ENCODE data around the gene ABCA7.

DNA sequence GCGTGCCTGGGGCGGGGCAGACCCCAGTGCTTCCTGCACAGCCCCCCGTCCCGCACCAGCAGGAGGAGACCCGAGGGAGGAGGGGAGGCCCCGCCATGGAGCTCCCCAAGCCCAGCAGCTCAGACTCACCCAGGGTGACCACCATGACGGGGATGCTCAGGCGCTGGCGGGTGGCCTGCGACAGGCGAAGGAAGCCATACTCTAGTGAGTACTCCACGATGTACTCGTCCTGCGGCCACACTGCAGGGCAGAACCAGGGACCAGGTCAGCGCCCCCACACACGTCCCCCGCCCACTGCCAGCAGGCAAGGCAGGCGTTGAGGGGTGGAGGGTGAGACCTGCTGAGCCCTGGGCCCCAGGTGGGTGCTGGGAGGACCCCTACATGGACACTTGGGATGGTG is 27.6 kb upstream of the ABCA7 start:
- no peak for TF ChIP-seq CSRNP2 (CRISPR knock-in tag; conservative IDR thresholded peaks at IDR 0.05; ENCODE audit: low read depth)
- TF ChIP-seq, protein P1, sequence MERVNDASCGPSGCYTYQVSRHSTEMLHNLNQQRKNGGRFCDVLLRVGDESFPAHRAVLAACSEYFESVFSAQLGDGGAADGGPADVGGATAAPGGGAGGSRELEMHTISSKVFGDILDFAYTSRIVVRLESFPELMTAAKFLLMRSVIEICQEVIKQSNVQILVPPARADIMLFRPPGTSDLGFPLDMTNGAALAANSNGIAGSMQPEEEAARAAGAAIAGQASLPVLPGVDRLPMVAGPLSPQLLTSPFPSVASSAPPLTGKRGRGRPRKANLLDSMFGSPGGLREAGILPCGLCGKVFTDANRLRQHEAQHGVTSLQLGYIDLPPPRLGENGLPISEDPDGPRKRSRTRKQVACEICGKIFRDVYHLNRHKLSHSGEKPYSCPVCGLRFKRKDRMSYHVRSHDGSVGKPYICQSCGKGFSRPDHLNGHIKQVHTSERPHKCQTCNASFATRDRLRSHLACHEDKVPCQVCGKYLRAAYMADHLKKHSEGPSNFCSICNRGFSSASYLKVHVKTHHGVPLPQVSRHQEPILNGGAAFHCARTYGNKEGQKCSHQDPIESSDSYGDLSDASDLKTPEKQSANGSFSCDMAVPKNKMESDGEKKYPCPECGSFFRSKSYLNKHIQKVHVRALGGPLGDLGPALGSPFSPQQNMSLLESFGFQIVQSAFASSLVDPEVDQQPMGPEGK (CRISPR knock-in tag; IDR thresholded peaks at IDR 0.05): no peak
- no peak for TF ChIP-seq REST (IDR thresholded peaks at IDR 0.05; ENCODE audit: borderline replicate concordance in 1 of 2, low read depth in 1 of 2, low read length in 2 of 2)
- no peak for TF ChIP-seq BHLHE40 (IDR thresholded peaks at IDR 0.05; ENCODE audit: low read length)
- no peak for TF ChIP-seq NFIC (IDR thresholded peaks at IDR 0.05; ENCODE audit: low read length)
- TF ChIP-seq POLR2AphosphoS2 (IDR thresholded peaks at IDR 0.05; ENCODE audit: low read depth, low read length): no peak
- TF ChIP-seq ZSCAN9 (CRISPR knock-in tag; IDR thresholded peaks at IDR 0.05; ENCODE audit: borderline replicate concordance): no peak
- no peak for TF ChIP-seq MXI1 (IDR thresholded peaks at IDR 0.05; ENCODE audit: borderline replicate concordance, low read depth, low read length)
- no peak for TF ChIP-seq POLR2AphosphoS5 (IDR thresholded peaks at IDR 0.05; ENCODE audit: low read depth, low read length)

Measured in HepG2 (cell line).